Activated CD8-positive, alpha-beta T cell treated with anti-CD3 and anti-CD28 coated beads, Interleukin-2, amount 10 ng/mL, durations not matched to agents 7 days and 5 days (primary cell): ENCODE measurements around the gene GGA1. TPM values are rescaled to one million over a fixed set of nuclear protein-coding genes. Genes with fewer than 3 reads are reported as not detected.
"Not testable (repeated sequence)": the region's sequence is repeated elsewhere in the genome, so short reads cannot be mapped to it uniquely, and the experiment has no call there.

Experiments used
- ATAC-seq: fragments of 150-1000 bp; cut with Tn5 transposase; one replicate; pipeline ENCODE4 v1.10.0; 2021; ENCODE audit warnings: moderate library complexity
- CTCF ChIA-PET: fragments of 350-600 bp; sonication (Branson Sonifier 250); formaldehyde crosslinking; loops from one replicate; lab custom pipeline; 2021; ENCODE audit warnings: antibody characterized with exemption; lab: Charles Lee
- POLR2A ChIA-PET: fragments of 350-600 bp; sonication (Branson Sonifier 250); formaldehyde crosslinking; loops from one replicate; lab custom pipeline; 2021; ENCODE audit warnings: antibody characterized with exemption; lab: Charles Lee
- DNase-seq: peaks from one replicate; pipeline ENCODE4 v3.0.0-alpha.2; 2020
- H3K27ac Mint-ChIP-seq: one replicate; pipeline ENCODE4 v1.8.0; 2021; ENCODE audit warnings: mild to moderate bottlenecking, mixed read lengths
- H3K27me3 Mint-ChIP-seq: one replicate; pipeline ENCODE4 v1.8.0; 2021; ENCODE audit warnings: low read depth, mixed read lengths
- H3K36me3 Mint-ChIP-seq: one replicate; pipeline ENCODE4 v1.8.0; 2021; ENCODE audit warnings: low read depth, mixed read lengths
- H3K4me1 Mint-ChIP-seq: one replicate; pipeline ENCODE4 v1.8.0; 2021; ENCODE audit warnings: low read depth, mixed read lengths
- H3K4me3 Mint-ChIP-seq: one replicate; pipeline ENCODE4 v1.8.0; 2021; ENCODE audit warnings: mild to moderate bottlenecking, mixed read lengths
- H3K9me3 Mint-ChIP-seq: one replicate; pipeline ENCODE4 v1.8.0; 2022; ENCODE audit warnings: mixed read lengths; ENCODE audit not compliant: insufficient read depth
- total RNA-seq, 2 experiments: library from RNA; stranded (reverse); gene quantifications; one replicate each; pipeline ENCODE4 v1.2.3, GENCODE V29; 2021

GGA1 gene
- total RNA-seq, 2 experiments from 2014 or later, result 66.3 to 69.5 TPM

GRCh38 chr22:37601203-37601539 lies 7.5 kb upstream of the GGA1 start:
- ChIA-PET POLR2A (no interaction called here), CTCF (interaction anchor here (0.8 kb wide), 1 partner anchor 34 kb away, joined by 3 read pairs; no protein-coding TSS in a partner anchor)
- H3K9me3 Mint-ChIP-seq, result no peaks in the 10 kb centered on the region
- DNase-seq (no peak), ATAC-seq (no peak)
- H3K4me1 Mint-ChIP-seq, result peaks cover 28% of the 10 kb centered on the region
- H3K36me3 Mint-ChIP-seq, result no peaks in the 10 kb centered on the region
- H3K27me3 Mint-ChIP-seq, result peaks cover 20% of the 10 kb centered on the region
- no peak overlapping the region for H3K4me3 Mint-ChIP-seq
- H3K27ac Mint-ChIP-seq, result no peak overlapping the region

GRCh38 chr22:37601540-37602442 lies 6.8 kb upstream of the GGA1 start:
- no peaks in the 10 kb centered on the region for H3K36me3 Mint-ChIP-seq
- H3K4me1 Mint-ChIP-seq, result peaks cover 30% of the 10 kb centered on the region
- no peak overlapping the region for H3K27ac Mint-ChIP-seq
- ChIA-PET CTCF (interaction anchor here (0.7 to 1.4 kb wide), 4 partner anchors 9 to 439 kb away, joined by 3 to 12 read pairs (median 4); no protein-coding TSS in a partner anchor), POLR2A (interaction anchor here (1.0 to 1.3 kb wide), 2 partner anchors 9 to 117 kb away, joined by 4 to 5 read pairs; no protein-coding TSS in a partner anchor)
- H3K9me3 Mint-ChIP-seq, result no peaks in the 10 kb centered on the region
- H3K4me3 Mint-ChIP-seq, result no peak overlapping the region
- H3K27me3 Mint-ChIP-seq, result peaks cover 20% of the 10 kb centered on the region
- ATAC-seq, result no peak
- DNase-seq, result no peak

- Mint-ChIP-seq H3K4me1 (peaks cover 39% of the 10 kb centered on the region), H3K27me3 (peaks cover 20% of the 10 kb centered on the region)
- not testable (repeated sequence) for H3K4me3 Mint-ChIP-seq, H3K27ac Mint-ChIP-seq, H3K36me3 Mint-ChIP-seq, DNase-seq, H3K9me3 Mint-ChIP-seq, ATAC-seq
- ChIA-PET POLR2A (interaction anchor here (0.6 to 1.3 kb wide), 3 partner anchors 10 to 118 kb away, joined by 3 to 5 read pairs (median 4); no protein-coding TSS in a partner anchor), CTCF (interaction anchor here (0.7 to 1.4 kb wide), 4 partner anchors 10 to 440 kb away, joined by 3 to 12 read pairs (median 4); no protein-coding TSS in a partner anchor)
Observed at GRCh38 chr22:37602546-37603277, 5.9 kb upstream of the GGA1 start.

- ATAC-seq, result no peak
- H3K4me3 Mint-ChIP-seq, result no peak overlapping the region
- H3K4me1 Mint-ChIP-seq, result peaks cover 45% of the 10 kb centered on the region
- H3K27me3 Mint-ChIP-seq, result peaks cover 20% of the 10 kb centered on the region
- no peaks in the 10 kb centered on the region for H3K9me3 Mint-ChIP-seq
- no peak for DNase-seq
- POLR2A ChIA-PET, result no interaction called here
- no peak overlapping the region for H3K27ac Mint-ChIP-seq
- no peaks in the 10 kb centered on the region for H3K36me3 Mint-ChIP-seq
- CTCF ChIA-PET, result interaction anchor here (0.7 to 7.7 kb wide), 5 partner anchors 10 to 39 kb away, joined by 3 to 126 read pairs (median 4); no protein-coding TSS in a partner anchor
Observed at GRCh38 chr22:37604074-37604473, 4.6 kb upstream of the GGA1 start.

GRCh38 chr22:37604875-37605274 lies 3.8 kb upstream of the GGA1 start:
- peak; percentile 37 for ATAC-seq
- no peaks in the 10 kb centered on the region for H3K9me3 Mint-ChIP-seq
- peak; percentile 83 for DNase-seq
- H3K4me3 Mint-ChIP-seq, result peak overlapping the region; percentile 45
- peaks cover 18% of the 10 kb centered on the region for H3K27me3 Mint-ChIP-seq
- CTCF ChIA-PET, result interaction anchor here (0.9 to 10.4 kb wide), 5 partner anchors 14 to 76 kb away, joined by 3 to 126 read pairs (median 12); no protein-coding TSS in a partner anchor
- H3K27ac Mint-ChIP-seq, result peak overlapping the region; percentile 49
- H3K4me1 Mint-ChIP-seq, result peaks cover 50% of the 10 kb centered on the region
- POLR2A ChIA-PET, result no interaction called here
- H3K36me3 Mint-ChIP-seq, result peaks cover 2% of the 10 kb centered on the region

DNA sequence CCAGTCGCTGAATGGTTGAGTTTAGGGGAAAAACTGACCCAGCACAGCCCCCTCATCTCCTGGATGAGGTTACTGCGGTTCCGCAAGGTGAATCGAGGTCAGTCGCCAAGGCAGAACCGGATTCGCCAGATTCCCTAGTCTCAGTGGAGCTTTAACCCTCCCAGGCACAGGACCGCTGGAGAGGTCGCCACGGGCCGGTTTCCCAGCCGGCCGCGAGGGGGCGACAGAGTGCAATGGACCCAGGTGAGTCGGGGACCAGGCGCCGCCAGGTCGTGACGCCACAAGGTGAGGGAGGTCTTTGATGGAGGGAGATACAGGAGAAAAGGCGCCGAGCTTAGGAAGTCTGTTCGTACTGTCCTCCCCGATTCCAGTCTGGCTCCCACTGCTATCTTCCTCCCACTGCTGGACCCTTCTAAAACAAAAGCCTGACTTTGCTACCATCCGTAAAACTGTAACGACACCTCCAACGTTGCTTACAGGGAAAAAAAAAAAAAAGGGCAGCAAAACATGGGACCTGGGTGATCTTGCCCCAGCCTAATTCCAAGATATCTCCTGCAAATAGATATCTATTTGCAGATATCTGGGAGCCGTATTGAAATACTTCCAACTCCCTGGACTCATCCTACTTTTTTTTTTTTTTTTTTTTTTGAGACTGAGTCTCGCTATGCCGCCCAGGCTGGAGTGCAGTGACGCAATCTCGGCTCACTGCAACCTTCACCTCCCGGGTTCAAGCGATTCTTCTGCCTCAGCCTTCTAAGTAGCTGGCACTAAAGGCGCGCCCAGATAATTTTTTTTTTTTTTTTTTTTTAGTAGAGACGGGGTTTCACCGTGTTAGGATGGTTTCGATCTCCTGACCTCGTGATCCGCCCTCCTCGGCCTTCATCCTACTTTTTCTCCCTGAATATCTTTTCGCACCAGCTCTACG lies 1.4 kb upstream of the GGA1 start:
- peak overlapping the region; percentile 92 for H3K27ac Mint-ChIP-seq

DNA sequence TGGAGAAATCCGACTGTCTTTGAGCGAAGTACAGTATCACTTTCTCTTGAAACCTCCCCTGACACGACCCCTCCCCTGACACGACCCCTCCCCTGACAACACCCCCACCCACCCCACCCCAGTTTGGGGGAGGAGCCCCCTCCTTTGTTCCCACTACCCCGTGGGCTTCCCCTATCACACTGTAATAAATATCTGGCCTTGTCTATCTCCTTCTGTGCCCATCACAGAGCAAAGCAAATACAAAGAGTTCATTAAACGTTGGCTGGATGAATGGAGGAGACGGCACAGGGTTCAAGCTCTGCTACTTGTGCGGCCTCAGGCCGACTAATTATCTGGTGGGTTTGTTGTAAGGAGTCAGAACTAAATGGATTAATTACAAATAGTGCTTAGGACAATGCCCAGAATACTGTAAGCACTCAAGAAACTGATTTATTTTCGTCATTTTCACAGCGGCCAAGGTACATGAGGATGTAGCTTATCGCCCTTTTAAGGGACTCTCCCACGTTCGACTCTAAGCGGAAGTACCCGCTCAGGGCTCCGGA lies 628 bp upstream of the GGA1 start:
- H3K4me3 Mint-ChIP-seq, result peak overlapping the region; percentile 78
- peak overlapping the region; percentile 92 for H3K27ac Mint-ChIP-seq
- H3K9me3 Mint-ChIP-seq, result no peaks in the 10 kb centered on the region
- ATAC-seq (peak; percentile 1), DNase-seq (no peak)
- H3K36me3 Mint-ChIP-seq, result peaks cover 2% of the 10 kb centered on the region
- peaks cover 67% of the 10 kb centered on the region for H3K4me1 Mint-ChIP-seq
- CTCF ChIA-PET, result interaction anchor here (0.6 to 10.4 kb wide), 31 partner anchors 9 to 458 kb away, joined by 3 to 126 read pairs (median 6); partner anchors contain the start of genes ANKRD54, GCAT, IL2RB and LGALS1
- POLR2A ChIA-PET, result interaction anchor here (0.6 to 2.4 kb wide), 15 partner anchors 10 to 241 kb away, joined by 3 to 23 read pairs (median 4); partner anchors contain the start of genes EIF3L, MFNG, NOL12 and PDXP
- H3K27me3 Mint-ChIP-seq, result peaks cover 4% of the 10 kb centered on the region

More for the DNA sequence above, 1.4 kb upstream of the GGA1 start:
- CTCF ChIA-PET, result interaction anchor here (0.6 to 10.4 kb wide), 39 partner anchors 8 to 328 kb away, joined by 3 to 126 read pairs (median 4); partner anchors contain the start of genes ANKRD54, GCAT, LGALS1 and LGALS2
- Mint-ChIP-seq H3K27me3 (peaks cover 11% of the 10 kb centered on the region), H3K36me3 (peaks cover 2% of the 10 kb centered on the region), H3K4me3 (peak overlapping the region; percentile 61), H3K9me3 (no peaks in the 10 kb centered on the region), H3K4me1 (peaks cover 67% of the 10 kb centered on the region)
- ATAC-seq (peak; percentile 30), DNase-seq (peak; percentile 92)
- POLR2A ChIA-PET, result interaction anchor here (0.6 to 2.4 kb wide), 19 partner anchors 10 to 242 kb away, joined by 3 to 23 read pairs (median 4); partner anchors contain the start of genes EIF3L, MFNG, NOL12 and PDXP

DNA sequence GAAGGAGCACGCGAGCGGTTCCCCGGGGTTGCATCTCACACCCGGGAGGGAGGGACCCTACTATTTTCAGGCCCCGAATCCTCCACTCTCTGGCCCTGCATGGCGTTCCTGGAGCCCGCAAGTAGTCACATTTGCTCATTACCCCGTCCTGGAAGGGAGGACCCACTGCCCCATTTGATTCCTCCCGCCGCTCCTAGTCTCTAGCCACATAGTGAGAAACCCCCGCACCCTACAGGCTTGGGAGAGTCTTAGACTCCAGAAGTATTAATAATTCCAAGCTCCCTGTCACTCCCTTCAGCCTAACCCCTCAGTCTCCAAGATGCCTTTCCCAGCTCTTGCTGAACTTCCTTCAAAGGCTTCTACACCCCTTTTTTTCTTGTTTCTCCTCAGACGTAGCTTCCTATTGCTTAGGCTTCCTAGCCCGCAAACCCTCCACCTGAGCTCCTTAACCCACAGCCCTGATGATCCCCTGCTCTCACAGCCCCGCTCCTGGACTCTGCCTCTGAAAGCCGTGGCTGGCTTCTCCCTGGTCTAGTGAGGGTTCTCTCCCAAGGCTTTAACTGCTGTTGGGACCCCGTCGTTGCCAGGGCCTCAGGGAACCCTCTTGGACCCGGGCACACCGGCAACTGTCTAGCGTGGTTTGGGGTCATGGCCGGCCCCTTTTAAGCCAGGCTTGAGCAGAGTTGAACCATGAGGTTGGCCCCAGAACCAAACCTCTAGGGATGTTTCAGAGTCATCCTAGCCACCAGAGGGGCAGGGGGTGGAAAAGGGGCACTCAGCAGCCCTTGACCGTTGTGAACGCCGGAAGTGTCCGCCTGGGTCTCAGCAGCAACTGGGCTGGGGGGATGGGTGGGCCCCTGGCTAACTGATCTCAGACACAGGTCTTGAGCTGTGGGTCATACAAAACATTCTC lies 862 bp downstream of the GGA1 start:
- Mint-ChIP-seq H3K36me3 (peaks cover 4% of the 10 kb centered on the region), H3K27ac (peak overlapping the region; percentile 98), H3K27me3 (no peaks in the 10 kb centered on the region), H3K9me3 (no peaks in the 10 kb centered on the region), H3K4me3 (peak overlapping the region; percentile 100), H3K4me1 (peaks cover 65% of the 10 kb centered on the region)
- POLR2A ChIA-PET, result interaction anchor here (0.5 to 2.4 kb wide), 9 partner anchors 12 to 460 kb away, joined by 3 to 23 read pairs (median 6); partner anchors contain the start of genes MFNG and NOL12
- ATAC-seq, result no peak
- CTCF ChIA-PET, result interaction anchor here (1.0 to 10.4 kb wide), 14 partner anchors 7 to 366 kb away, joined by 3 to 126 read pairs (median 19); partner anchors contain the start of gene LGALS1
- peak; percentile 60 for DNase-seq

DNA sequence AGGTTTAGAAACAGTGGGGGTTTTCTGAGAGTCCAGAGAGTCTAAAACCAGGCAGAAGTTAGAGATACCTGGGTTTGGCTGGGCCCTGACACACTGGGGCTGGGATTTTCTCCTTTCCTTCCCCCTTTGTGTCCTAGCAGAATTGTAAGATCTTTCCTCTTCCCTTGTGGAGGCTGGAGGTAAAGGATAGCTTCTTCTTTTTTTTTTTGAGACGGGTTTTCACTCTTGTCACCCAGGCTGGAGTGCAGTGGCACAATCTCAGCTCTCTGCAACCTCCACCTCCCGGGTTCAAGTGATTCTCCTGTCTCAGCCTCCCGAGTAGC lies 1.5 kb downstream of the GGA1 start:
- ChIA-PET CTCF (interaction anchor here (1.5 to 10.4 kb wide), 7 partner anchors 17 to 87 kb away, joined by 3 to 126 read pairs (median 37); partner anchors contain the start of gene LGALS1), POLR2A (interaction anchor here (0.5 to 1.9 kb wide), 2 partner anchors 11 to 461 kb away, joined by 3 to 6 read pairs; no protein-coding TSS in a partner anchor)
- not testable (repeated sequence) for DNase-seq, H3K27me3 Mint-ChIP-seq, H3K36me3 Mint-ChIP-seq, ATAC-seq, H3K9me3 Mint-ChIP-seq
- Mint-ChIP-seq H3K4me3 (peak overlapping the region; percentile 100), H3K4me1 (peaks cover 59% of the 10 kb centered on the region), H3K27ac (peak overlapping the region; percentile 98)
